NCI-H2227 treated with DMSO at 0.1 percent for 48 hours (cell line): Measurements from ENCODE around the gene DHTKD1.
"Not testable (repeated sequence)": the region's sequence is repeated elsewhere in the genome, so short reads cannot be mapped to it uniquely, and the experiment has no call there.

ENCODE experiments used
- DNase-seq: peaks from one replicate; lab custom pipeline; 2025; lab: John Stamatoyannopoulos, UW

Gene DHTKD1

DNA sequence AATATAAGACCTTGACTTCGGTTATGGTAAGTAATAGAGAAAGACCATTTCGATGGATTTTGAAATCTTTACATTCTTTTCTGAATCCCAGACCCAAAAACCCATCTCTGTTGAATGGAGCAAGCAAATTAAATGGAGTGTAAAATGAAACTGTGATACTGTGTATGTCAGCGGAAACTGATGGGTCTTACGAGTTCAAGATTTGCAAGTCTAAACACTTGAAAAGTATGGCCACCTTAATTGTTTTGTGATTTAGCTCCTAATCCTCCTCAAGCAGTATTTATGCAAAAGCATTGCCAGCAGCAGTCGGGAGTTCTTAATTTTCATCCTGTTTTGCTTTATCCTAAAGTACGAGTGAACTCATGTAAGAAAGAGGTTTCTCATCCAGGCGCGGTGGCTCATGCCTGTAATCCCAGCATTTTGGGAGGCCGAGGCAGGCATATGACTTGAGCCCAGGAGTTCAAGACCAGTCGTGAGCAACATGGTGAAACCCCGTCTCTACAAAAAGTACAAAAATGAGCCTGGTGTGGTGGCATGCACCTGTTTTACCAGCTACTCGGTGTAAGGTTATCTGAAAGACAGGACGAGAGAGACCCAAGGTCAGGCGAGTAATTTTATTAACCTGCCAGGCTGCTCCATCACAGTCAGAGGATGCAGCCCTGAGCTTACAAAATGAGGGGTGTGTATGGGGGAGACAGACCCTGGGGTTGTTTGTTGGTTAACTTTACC, 5.8 kb upstream of the DHTKD1 start:
- DNase-seq: no peak

DNA sequence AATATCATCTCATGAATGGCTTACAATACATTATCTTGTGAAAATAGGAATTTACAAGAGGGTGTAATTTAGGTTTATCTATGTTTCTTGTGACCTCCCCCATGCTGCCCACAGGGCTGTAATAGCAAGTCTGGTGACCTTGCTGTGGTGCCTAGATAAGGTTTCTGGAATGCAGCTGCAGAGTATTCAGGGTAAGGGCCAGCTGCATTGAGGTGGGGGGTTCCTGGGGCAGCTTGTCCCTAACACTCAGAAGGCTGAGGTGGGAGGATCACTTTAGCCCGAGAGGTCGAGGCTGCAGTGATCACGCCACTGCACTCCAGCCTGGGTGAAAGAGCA, 5.3 kb upstream of the DHTKD1 start:
- DNase-seq: no peak

DNA sequence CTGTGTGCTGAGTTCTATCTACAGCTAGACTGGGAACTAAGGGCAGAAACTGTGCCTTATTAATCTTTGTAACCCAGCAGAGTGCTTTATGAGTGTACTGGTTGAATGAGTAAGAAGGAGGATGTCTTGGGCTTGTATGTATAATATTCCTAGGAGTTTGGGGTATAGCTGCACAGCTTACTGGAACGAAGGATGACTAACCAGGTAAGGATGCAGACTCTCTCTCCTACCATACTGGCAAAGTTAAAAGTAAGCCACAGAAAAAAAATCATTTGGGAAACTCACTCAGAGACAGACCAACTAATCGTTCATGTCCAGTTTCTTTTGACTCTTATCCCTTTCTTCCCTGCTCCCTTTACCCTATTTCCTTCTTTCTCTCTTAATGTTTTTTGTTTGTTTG, 1.4 kb upstream of the DHTKD1 start:
- no peak for DNase-seq

DNA sequence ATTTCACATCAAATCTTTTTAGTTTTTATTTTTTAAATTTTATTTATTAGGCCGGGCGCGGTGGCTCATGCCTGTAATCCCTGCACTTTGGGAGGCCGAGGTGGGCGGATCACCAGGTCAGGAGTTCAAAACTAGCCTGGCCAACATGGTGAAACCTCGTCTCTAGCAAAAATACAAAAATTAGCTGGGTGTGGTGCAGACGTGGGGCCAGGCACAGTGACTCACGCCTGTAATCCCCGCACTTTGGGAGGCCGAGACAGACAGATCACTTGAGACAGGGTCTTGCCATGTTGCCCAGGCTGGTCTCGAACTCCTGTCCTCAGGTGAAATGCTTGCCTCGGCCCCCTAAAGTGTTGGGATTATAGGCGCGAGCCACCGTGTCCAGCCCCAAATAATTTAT, 2.7 kb downstream of the DHTKD1 start:
- DNase-seq: not testable (repeated sequence)

DNA sequence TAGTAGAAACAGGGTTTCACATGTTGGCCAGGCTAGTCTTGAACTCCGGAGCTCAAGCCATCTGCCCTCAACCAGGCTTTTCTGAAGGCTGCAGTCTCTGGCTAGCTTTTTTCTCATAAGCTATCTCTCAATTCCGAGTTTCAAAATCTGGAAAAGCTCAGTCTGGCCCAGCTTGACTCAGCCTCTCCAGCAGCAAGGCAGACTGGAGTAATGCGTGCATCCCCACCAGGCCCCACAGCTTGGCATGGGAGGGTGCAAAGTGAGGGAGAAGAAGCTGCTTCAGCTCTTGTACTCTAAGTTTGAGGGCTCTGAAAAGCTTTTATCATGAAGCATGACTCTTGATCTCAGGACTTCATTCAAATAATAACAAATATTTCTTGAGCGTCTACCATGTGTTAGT, 4.8 kb downstream of the DHTKD1 start:
- DNase-seq: no peak

DNA sequence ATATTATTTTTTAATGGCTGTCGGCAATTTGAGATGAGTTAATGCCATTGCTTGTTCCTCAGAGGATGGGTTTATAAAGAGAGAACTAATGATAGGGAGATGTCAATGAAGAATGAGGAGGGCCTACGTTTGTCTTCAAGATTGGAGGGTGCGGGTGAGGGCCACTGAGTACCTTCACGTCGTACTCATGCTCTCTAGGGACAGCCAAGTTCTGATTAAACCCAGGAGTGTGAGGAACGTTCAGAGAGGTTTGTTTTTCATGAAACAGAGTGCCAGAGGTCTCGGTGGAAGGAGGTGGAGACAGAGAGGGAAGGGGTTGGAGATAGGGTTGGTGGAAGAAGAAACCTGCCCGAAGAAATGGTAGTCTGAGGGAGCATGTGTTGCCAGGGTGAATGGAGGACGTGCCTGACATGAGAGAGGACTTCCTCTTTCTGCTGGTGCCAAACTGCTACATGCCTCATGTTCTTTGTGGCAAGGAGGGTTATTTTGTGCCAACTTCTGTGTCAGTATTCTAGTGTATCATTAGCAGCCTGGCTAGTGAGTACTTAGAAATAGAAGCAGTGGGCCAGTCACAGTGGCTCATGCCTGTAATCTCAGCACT, 8.9 kb downstream of the DHTKD1 start:
- DNase-seq: no peak

DNA sequence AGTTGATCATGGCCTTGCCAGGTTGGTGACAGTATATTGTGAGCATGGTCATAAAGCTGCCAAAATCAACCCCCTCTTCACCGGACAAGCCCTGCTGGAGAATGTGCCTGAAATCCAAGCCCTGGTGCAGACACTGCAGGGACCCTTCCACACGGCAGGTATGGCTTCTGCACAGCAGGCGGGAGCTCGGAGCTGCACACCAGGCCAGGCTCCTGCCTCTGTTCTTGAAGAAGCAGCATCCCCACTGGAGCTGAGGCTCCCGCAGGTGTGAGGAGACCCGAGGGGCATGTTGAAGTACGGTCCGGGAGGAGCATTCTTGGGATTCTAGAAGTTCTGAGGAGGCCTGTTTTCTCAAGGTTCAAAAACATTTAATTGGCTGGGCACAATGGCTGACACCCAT, 12.7 kb downstream of the DHTKD1 start:
- no peak for DNase-seq

DNA sequence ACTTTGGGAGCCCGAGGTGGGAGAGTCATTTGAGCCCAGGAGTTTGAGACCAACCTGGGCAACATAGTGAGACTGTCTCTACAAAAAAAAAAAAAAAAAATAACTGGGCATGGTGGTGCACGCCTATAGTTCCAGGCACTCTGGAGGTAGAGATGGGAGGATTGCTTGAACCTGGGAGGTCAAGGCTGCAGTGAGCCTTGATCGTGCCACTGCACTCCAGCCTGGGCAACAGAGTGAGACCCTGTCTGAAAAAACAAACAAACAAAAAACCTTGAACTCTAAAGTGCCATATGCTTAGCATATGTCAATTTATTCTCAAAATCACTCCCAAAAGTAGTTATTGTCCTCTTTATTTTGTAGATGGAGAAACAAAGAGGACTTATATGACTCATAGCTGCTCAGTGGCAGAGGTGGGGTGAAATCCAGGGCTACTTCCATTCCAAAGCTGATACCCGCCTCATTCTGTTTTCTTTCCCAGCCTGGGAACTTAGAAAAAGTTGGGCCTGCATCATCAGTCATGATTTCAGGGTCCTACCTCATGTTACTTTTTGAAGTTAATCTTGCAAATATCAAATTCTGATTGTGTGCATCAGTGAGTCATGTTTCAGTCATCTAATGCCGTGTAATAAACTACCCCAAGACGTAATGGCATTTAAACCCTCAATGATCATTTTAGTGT, 13.3 kb downstream of the DHTKD1 start:
- no peak for DNase-seq

DNA sequence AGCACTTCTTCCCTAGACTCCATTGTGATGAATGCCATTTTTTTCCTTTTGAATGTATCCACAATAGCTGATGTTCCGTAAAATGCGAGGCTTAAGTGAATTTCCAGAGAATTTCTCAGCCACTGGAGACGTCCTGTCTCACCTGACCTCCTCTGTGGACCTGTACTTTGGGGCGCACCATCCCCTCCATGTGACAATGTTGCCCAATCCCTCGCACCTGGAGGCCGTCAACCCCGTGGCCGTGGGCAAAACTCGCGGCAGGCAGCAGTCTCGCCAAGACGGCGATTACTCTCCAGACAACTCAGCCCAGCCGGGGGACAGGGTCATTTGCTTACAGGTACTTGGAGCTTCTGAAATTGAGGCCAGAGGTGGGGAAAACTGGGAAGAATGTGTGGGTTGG, 20.2 kb downstream of the DHTKD1 start:
- DNase-seq: no peak

DNA sequence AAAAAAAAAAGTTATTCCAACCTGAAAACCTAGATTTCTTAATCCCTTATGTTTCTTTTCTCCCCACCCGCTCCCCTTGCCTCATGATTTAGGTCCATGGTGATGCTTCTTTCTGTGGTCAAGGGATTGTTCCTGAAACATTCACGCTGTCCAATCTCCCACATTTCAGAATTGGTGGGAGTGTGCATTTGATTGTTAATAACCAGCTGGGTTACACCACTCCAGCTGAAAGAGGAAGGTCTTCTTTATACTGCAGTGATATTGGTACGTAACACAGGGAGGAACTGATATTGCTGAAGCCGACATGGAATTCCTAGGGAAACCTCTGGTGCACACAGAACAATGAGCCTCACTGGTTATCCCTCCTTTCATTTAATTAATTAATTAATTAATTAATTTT, 22.7 kb downstream of the DHTKD1 start:
- DNase-seq: no peak

DNA sequence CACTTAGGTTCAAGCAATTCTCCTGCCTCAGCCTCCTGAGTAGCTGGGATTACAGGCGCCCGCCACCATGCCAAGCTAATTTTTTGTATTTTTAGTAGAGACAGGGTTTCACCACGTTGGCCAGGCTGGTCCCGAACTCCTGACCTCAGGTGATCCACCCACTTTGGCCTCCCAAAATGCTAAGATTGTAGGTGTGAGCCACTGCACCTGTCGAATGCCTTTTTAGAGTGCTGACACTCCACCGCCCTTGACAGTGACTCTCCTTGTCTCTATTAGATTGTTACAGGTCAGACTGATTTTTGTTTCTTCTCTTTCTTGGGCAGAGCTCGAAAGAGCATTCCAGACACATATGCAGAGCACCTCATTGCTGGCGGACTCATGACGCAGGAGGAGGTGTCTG, 28.6 kb downstream of the DHTKD1 start:
- not testable (repeated sequence) for DNase-seq

DNA sequence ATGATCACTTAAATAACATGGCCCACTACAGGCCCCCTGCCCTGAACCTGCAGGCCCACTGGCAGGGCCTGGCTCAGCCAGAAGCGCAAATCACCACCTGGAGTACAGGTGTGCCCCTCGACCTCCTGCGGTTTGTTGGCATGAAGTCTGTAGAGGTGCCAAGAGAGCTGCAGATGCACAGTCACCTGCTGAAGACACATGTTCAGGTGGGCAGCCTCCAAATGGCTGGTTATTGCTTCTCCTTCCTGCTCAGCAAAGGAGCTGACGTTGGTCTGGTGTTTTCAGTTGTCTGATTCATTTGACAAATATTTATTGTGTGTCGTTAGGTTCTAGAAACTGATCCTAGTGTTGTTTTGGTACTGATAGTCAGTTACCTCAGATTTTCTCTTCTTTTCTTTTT, 29.0 kb downstream of the DHTKD1 start:
- DNase-seq: no peak

DNA sequence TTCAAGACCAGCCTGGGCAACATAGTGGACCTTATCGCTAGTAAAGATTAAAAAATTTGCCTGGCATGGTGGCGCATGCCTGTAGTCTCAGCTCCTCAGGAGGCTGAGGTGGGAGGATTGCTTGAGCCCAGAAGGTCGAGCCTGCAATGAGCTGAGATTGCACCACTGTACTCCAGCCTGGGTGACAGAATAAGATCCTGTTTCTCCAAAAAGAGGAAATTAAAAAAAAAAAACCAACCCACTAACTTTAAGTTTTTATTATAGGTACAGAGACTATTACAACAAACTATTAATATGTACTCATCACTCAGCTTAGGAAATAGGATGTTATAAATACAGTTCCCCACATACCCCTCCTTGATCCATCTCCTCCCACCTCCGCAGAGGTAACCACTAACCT, 30.2 kb downstream of the DHTKD1 start:
- no peak for DNase-seq

DNA sequence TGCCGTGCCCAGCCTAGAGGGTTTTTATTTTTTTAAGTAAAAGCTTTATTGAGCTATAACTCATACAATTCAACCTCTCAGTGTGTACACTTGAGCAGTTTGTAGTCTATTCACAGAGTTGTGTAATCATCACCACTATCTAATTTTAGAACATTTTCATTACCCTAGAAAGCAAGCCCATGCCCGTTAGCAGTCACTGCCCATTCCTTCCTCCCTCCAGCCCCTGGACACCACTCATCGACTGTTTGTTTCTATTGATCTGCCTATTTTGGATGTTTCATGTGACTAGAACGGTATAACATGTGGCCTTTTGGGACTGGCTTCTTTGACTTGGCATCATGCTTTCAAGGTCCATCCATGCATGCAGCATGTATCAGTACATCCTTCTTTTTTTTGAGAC, 35.0 kb downstream of the DHTKD1 start:
- no peak for DNase-seq

DNA sequence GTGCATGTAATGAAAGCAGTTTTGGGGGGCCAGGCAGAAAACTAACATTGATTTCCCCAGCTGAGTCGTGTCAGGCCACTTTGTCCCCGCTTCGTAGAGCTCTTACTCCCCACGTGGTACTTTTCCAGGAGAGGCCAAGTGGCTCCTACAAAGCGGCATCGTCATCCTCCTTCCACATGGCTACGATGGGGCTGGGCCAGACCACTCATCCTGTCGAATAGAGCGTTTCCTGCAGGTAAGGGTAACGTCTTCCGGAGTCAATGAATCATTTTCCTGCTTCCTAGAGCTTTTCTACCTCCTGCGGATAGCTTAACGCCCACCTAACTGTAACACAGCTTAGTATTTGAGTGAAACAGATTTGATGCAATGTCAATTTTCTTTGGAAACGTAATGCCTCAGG, 39.0 kb downstream of the DHTKD1 start:
- no peak for DNase-seq

DNA sequence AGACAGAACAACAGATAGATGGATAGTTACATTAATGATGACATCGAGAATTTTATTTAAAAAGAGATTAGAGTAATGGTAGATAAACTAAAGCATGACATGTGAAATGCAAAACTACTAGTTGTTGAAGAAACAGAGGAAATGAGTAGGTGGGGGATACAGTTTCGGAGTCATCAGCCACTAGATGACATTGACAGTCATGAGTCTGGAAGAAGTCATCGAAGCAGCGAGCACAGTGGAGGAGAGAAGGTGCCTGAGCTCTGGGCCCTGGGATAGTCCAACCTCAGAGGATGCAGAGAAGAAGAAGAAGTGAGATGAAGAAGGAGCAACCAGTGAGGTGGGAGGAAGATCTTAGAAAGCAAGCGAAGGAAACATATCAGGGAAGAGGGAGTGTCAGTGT, 40.5 kb downstream of the DHTKD1 start:
- no peak for DNase-seq

DNA sequence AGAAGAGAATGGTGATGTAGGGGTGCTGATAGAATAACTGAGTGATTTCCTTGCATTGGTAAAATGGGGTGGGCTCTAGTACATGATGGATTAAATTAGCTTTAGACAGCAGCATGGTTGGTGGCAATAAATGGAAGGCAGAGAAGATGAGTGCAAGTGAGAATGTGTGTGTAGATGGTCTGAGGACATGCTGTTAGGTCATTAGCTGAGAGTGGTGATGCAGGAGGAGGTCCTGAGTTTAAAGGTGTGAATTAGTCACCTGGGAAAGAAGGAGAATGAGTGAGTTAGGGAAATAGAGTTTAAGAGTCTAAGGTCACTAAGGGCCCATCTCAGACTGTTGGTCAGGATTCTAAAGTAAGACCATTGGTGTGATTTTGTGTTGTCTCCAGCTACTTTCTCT, 42.8 kb downstream of the DHTKD1 start:
- DNase-seq: no peak

DNA sequence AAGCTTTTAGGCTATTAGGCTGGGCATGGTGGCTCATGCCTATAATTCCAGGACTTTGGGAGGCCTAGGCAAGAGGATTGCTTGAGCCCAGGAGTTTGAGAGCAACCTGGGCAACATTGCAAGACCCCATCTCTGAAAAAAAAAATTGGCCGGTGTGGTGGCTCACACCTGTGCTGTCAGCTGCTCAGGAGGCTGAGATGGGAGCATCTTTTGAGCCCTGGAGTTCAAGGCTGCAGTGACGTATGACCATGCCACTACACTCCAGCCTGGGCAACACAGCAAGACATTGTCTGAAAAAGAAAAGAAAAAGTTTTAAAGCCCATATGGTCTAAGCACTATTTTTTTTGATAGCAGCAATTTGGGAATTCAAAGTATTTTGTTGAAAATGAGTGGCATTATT, 44.9 kb downstream of the DHTKD1 start:
- no peak for DNase-seq

DNA sequence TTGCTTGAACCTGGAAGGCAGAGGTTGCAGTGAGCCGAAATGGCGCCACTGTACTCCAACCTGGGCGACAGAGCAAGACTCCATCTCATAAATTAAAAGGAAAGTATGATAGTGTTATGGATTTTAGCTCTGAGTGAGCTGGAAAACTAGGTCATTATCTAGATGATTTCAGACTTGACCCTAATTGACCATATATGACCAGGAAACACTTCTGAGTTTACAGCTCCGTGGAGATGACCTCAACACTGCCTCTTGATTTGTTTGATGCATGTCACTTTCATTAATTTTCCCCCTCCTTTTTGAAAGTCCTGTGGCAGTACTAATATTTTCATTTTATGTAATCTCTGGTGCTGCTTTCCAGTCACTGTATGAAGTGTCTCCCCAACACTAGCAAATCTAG, 52.9 kb downstream of the DHTKD1 start:
- no peak for DNase-seq

DNA sequence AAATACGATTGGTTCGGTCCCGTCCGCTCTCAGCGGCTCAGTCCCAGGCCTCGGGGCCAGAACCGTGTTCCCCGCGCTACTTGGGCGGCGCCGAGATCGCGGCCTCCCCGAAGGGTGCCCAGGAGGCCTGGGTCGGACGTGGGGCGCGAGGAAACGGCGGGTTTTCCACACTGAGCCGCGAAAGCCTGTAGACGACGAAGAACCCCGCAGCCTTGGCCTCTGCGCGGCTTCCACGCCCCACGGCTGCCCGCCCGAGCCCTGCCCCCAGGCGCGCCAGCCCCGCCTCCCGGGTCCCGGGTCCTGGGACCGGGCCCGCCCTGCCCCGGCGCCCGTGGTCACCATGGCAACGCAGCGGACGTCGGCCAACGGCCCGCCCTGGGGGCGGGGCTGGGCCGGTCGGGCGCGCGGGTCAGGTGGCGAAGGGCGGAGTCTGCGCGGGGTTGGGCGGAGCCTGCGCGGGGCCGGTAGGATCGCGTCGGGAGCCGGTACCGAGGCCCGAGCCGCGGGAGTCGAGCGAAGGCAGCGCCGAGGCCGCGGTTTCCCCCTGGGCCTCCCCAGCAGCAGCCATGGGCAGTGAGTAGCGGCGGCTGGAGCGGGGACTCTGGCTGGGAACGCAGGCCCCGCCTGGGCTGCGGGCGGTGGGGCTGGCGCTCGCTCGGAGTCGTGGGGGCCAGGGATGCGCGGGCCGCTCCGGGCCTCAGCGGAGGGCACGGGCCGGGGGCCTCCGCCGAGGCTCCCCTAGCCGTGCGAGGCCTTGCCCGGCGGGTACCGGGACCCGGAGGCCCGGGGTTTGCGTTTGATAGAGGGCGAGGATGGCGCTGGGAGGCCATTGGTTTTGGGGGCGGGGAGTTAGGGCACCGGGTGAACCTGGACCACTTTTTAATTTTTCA, 60.7 kb downstream of the DHTKD1 start, which contains the start of gene SEC61A2:
Gene SEC61A2 (plus strand): TSS at position 456 of the 890 bp plus-strand sequence. CDS start 111 bp downstream, at position 567.
- DNase-seq: peak; percentile 82

DNA sequence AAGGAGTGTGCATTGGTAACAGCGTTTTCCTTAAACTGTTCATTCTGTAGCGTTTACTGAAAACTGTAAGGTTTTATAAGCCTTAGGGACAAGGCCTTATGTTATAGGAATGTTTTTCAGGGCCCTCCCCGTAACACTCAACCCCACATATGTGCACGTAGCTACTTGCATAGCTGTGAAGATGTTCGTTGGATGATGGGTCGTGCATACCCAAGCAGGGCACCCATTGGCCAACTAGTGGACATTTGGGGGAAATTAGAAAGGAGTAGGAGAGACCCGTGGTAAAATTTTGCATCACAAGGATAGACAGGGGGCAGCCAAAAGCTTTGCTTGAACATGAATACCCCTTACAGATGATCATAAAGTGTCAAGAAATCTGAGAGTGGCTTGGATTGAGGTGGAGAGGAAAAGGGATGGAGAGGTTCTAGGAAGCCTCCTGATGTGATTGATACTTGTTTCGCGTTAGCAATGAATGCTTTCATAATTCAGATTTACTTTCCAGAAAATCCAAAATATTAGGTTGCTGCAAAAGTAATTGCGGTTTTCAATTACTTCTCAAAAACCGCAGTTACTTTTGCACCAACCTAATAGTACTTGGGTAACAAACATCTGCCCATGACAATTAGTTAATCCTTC, 61.6 kb downstream of the DHTKD1 start:
- peak; percentile 25 for DNase-seq

DNA sequence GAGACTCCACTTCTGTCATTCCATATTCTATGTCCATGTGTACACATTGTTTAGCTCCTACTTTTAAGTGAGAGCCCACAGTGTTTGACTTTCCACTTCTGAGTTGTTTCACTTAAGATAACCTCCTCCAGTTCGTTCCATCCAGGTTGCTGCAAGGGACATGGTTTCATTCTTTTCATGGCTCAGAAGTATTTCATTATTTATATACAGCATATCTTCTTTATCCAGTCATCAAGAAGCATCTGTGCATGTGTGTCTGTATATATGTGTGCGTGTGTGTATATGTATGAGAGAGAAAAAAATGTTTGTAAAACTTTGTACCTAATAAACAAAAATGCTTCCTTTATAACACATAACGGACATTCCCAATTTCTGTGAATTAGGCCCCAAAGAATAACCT, 66.9 kb downstream of the DHTKD1 start:
- DNase-seq: no peak
